NB4 (cell line): ENCODE data around the gene RETREG3.

Experiments used
- POLR2A ChIP-seq: IDR thresholded peaks from 2 replicates; pipeline ENCODE4 v1.6.1; 2011; ENCODE audit warnings: mild to moderate bottlenecking; ENCODE audit not compliant: insufficient read length; ENCODE audit errors: extremely low read depth
- TF ChIP-seq, protein P1 (sequence below): IDR thresholded peaks from one replicate; pipeline ENCODE4 v1.5.1; 2012; ENCODE audit warnings: low read depth, low read length
- TF ChIP-seq, protein P2 (sequence below): IDR thresholded peaks from 2 replicates; pipeline ENCODE4 v1.6.1; 2011; ENCODE audit warnings: low read depth, low read length

DNA sequence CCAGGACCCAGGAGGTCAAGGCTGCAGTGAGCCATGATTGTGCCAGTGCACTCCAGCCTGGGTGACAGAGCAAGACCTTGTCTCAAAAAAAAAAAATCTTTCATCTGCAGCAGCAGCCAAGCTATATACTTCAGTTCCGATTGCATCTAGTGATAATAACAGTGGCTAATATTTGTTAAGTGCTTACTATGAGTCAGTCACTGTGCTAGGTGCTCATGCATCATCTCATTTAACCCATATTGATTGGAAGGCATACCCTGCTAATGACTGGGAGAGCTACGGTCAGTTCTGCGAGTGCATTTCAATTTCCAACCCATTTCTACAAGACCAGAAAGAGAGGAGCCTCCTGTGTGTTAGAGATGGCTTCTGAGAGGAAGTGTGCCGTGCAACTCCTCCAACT, 42.2 kb upstream of the RETREG3 start:
- TF ChIP-seq, protein P1, sequence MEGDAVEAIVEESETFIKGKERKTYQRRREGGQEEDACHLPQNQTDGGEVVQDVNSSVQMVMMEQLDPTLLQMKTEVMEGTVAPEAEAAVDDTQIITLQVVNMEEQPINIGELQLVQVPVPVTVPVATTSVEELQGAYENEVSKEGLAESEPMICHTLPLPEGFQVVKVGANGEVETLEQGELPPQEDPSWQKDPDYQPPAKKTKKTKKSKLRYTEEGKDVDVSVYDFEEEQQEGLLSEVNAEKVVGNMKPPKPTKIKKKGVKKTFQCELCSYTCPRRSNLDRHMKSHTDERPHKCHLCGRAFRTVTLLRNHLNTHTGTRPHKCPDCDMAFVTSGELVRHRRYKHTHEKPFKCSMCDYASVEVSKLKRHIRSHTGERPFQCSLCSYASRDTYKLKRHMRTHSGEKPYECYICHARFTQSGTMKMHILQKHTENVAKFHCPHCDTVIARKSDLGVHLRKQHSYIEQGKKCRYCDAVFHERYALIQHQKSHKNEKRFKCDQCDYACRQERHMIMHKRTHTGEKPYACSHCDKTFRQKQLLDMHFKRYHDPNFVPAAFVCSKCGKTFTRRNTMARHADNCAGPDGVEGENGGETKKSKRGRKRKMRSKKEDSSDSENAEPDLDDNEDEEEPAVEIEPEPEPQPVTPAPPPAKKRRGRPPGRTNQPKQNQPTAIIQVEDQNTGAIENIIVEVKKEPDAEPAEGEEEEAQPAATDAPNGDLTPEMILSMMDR: no peak
- TF ChIP-seq, protein P2, sequence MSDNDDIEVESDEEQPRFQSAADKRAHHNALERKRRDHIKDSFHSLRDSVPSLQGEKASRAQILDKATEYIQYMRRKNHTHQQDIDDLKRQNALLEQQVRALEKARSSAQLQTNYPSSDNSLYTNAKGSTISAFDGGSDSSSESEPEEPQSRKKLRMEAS: no peak
- no peak for TF ChIP-seq POLR2A
